Activated CD4-positive, alpha-beta T cell treated with anti-CD3 and anti-CD28 coated beads for 48 hours (primary cell): ENCODE data around the gene IL23R.
"Not testable (repeated sequence)": the region's sequence is repeated elsewhere in the genome, so short reads cannot be mapped to it uniquely, and the experiment has no call there.

Experiments
- DNase-seq: peaks from one replicate; pipeline ENCODE4 v3.0.0-alpha.2; 2020

Gene IL23R

GRCh38 chr1:67194209-67194863 lies 28.1 kb downstream of the IL23R start:
- DNase-seq, result no peak

- DNase-seq, result no peak
These were observed 34.5 kb downstream of the IL23R start for GRCh38 chr1:67200755-67201154.

- no peak for DNase-seq
These were observed 35.6 kb downstream of the IL23R start for GRCh38 chr1:67201891-67202290.

- DNase-seq, result no peak
These were observed 38.2 kb downstream of the IL23R start for GRCh38 chr1:67204298-67204980.

- DNase-seq, result not testable (repeated sequence)
These were observed 41.1 kb downstream of the IL23R start for GRCh38 chr1:67207398-67207797.

- DNase-seq, result no peak
These were observed 42.0 kb downstream of the IL23R start for GRCh38 chr1:67208217-67208616.

GRCh38 chr1:67209521-67209920 lies 43.3 kb downstream of the IL23R start:
- no peak for DNase-seq

GRCh38 chr1:67211589-67212563 lies 45.6 kb downstream of the IL23R start:
- peak; percentile 61 for DNase-seq

GRCh38 chr1:67213164-67213563 lies 46.9 kb downstream of the IL23R start:
- no peak for DNase-seq

- no peak for DNase-seq
These were observed 47.7 kb downstream of the IL23R start for GRCh38 chr1:67213948-67214347.

GRCh38 chr1:67214420-67215174 lies 48.3 kb downstream of the IL23R start:
- peak; percentile 73 for DNase-seq

- no peak for DNase-seq
These were observed 50.1 kb downstream of the IL23R start for GRCh38 chr1:67216401-67216800.

- no peak for DNase-seq
These were observed 51.2 kb downstream of the IL23R start for GRCh38 chr1:67217417-67217816.

- no peak for DNase-seq
These were observed 51.7 kb downstream of the IL23R start for GRCh38 chr1:67217938-67218337.

- DNase-seq, result no peak
These were observed 58.6 kb downstream of the IL23R start for GRCh38 chr1:67224856-67225255.

- DNase-seq, result no peak
These were observed 60.4 kb downstream of the IL23R start for GRCh38 chr1:67226688-67227087.

- no peak for DNase-seq
These were observed 60.9 kb downstream of the IL23R start for GRCh38 chr1:67227196-67227595.

GRCh38 chr1:67228791-67229190 lies 62.5 kb downstream of the IL23R start:
- no peak for DNase-seq

- DNase-seq, result no peak
These were observed 64.3 kb downstream of the IL23R start for GRCh38 chr1:67230539-67230938.

- no peak for DNase-seq
These were observed 70.0 kb downstream of the IL23R start for GRCh38 chr1:67236277-67236676.

- DNase-seq, result no peak
These were observed 73.5 kb downstream of the IL23R start for GRCh38 chr1:67239738-67240137.

- no peak for DNase-seq
These were observed 75.0 kb downstream of the IL23R start for GRCh38 chr1:67241200-67241746.
